NCI-H524 (cell line): ENCODE measurements around the gene DAPP1.

Source experiments
- DNase-seq, 2 experiments: peaks; one replicate each; lab custom pipeline; 2025; lab: John Stamatoyannopoulos, UW

The DAPP1 gene

GRCh38 chr4:99855678-99856077 is 39.1 kb downstream of the DAPP1 start:
- DNase-seq: no peak

GRCh38 chr4:99856166-99856565 is 39.5 kb downstream of the DAPP1 start:
- DNase-seq: no peak

GRCh38 chr4:99857307-99857706 is 40.7 kb downstream of the DAPP1 start:
- DNase-seq: no peak

GRCh38 chr4:99859618-99860017 is 43.0 kb downstream of the DAPP1 start:
- no peak for DNase-seq

GRCh38 chr4:99860521-99860920 is 43.9 kb downstream of the DAPP1 start:
- DNase-seq: no peak

- DNase-seq: no peak
Observed at GRCh38 chr4:99861120-99861905, 44.7 kb downstream of the DAPP1 start.

GRCh38 chr4:99863804-99864203 is 47.2 kb downstream of the DAPP1 start:
- no peak for DNase-seq

GRCh38 chr4:99868126-99868596 is 51.5 kb downstream of the DAPP1 start:
- no peak for DNase-seq

- no peak for DNase-seq
Observed at GRCh38 chr4:99872570-99872969, 55.9 kb downstream of the DAPP1 start.

GRCh38 chr4:99875071-99875470 is 58.4 kb downstream of the DAPP1 start:
- DNase-seq: no peak

- DNase-seq: no peak
Observed at GRCh38 chr4:99876946-99877345, 60.3 kb downstream of the DAPP1 start.

GRCh38 chr4:99878604-99879003 is 62.0 kb downstream of the DAPP1 start:
- no peak for DNase-seq

- no peak for DNase-seq
Observed at GRCh38 chr4:99879458-99879857, 62.8 kb downstream of the DAPP1 start.

GRCh38 chr4:99885063-99885664 is 68.5 kb downstream of the DAPP1 start:
- DNase-seq: peak in 1 of 2 experiments; percentile 9

- no peak for DNase-seq
Observed at GRCh38 chr4:99885687-99886086, 69.1 kb downstream of the DAPP1 start.

- peak; percentile 1 to 40 for DNase-seq
Observed at GRCh38 chr4:99886146-99886545, 69.5 kb downstream of the DAPP1 start.

GRCh38 chr4:99887837-99888236 is 71.2 kb downstream of the DAPP1 start:
- DNase-seq: no peak

- no peak for DNase-seq
Observed at GRCh38 chr4:99891351-99891750, 74.7 kb downstream of the DAPP1 start.

- no peak for DNase-seq
Observed at GRCh38 chr4:99893029-99893428, 76.4 kb downstream of the DAPP1 start.

GRCh38 chr4:99893839-99894160 is 77.2 kb downstream of the DAPP1 start:
- DNase-seq: no peak

- DNase-seq: peak; percentile 66 to 79
Observed at GRCh38 chr4:99894161-99894997, 77.8 kb downstream of the DAPP1 start, which contains the start of gene LAMTOR3. LAMTOR3 (minus strand) TSS chr4:99894427; CDS start chr4:99893963, 464 bp downstream.

GRCh38 chr4:99894998-99895397 is 78.4 kb downstream of the DAPP1 start:
- no peak for DNase-seq

- DNase-seq: no peak
Observed at GRCh38 chr4:99915449-99915848, 98.8 kb downstream of the DAPP1 start.
